HK-2 (cell line): ENCODE results near the gene LRRN3.

ENCODE experiments used
- DNase-seq: peaks from one replicate; pipeline ENCODE4 v3.0.0-alpha.2; 2018; ENCODE audit not compliant: unreplicated experiment

The LRRN3 gene

DNA sequence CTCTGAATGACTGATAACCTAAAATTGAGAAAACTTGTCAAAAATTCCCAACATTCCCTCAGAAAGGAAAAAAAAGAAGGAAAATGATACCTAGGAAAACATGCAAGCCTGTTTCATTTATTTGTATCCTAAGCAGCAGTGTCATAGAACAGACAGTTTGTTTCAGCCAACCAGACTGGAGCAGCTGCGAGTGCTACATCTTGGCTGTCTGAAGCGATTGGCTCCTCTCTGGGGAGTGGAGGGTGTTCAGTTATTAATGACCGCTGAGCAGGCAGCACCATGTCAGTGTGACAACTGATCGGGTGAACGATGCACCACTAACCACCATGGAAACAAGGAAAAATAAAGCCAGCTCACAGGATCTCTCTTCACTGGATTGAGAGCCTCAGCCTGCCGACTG is at the start of gene LRRN3:
LRRN3 (plus strand) TSS at position 282 of the 400 bp plus-strand sequence. CDS start 31,646 bp downstream, outside the sequence.
- no peak for DNase-seq

DNA sequence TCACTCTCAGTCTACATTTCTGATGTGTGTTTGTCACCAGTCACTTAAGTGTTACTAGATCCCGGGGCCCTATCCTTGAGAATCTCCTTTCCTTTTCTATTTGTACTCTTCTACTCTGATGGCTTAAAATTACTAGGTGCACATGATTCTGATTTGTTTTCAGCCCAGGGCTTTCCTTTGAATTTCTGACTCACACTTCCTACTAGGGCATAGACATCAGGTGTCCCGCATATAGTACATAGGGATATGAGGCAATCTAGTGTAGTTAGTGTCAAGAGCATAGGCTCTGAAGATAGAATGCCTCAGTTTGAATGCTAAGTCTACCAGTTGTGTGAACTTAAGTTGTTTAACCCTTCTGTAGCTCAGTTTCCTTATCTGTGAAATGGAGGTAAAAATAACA is 49.4 kb upstream of the LRRN3 start:
- DNase-seq = no peak

DNA sequence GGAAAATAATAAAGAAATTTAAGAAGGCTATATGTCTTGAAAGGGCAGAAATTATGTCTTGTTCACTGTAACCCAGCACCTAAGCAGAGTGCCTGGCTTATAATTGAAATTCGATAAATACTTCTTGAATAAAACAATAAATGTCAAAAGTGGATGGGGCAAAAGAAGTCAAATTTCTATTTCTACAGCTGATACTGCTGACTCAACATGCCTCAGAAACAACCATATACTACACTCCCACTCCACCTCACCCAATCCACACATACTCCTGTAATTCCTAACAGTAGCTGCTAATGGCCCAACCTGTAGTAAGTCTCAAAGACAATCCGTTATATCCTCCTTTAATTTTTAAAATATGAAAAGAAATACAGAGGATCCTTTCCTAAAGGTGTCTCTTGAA is 48.1 kb upstream of the LRRN3 start:
- no peak for DNase-seq

DNA sequence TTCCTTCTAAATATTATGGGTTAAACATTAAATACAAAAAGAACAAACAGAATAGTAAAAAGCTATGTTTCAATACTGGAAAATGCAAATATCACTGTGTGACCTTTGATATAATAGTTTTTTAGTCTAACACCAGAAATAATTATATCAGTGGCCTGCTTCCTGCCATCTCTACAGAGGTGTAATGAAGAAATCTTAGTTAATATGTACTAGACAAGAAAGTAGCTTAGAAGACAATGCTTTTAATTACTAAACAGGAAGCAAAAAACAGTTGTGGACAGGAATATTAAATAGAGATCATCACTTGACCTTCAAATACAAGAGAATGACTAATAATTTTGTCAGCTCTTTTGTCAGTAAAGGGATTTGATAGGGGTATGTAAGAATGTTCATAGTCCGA is 47.4 kb upstream of the LRRN3 start:
- no peak for DNase-seq

DNA sequence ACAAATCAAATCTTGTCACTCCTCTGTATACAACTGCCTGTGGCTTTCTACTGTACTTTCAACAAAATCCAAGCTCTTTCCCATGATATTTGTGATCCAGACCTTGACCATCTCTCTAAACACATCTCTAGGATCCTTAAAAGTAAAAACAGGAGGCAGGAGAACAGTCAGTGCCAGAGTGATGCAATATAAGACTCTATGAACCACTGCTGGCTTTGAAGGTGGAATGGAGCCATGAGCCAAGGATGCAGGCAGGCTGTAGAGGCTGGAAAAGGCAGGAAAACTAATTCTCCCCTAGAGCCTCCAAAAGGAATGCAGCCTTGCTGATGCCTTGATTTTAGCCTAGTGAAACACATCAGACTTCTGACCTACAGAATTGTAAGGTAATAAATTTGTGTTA is 45.5 kb upstream of the LRRN3 start:
- no peak for DNase-seq

DNA sequence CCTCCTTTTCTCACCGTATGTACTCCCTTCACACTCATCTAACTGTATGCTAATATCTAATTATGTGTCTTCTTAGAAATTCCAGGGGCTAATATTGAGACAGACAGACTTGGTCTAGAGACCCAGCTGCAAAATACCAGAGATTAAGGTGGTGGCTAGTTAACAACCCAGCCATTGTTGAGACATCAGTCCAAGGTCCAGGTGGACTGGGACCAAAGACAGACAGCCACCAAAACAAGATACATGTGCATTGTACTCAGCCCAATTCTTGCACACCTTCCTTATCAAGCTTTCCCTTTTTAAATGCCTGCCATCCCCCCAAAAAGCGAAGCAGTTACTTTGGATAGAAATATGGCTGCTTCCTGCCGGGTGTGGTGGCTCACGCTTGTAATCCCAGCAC is 43.3 kb upstream of the LRRN3 start:
- DNase-seq = no peak

DNA sequence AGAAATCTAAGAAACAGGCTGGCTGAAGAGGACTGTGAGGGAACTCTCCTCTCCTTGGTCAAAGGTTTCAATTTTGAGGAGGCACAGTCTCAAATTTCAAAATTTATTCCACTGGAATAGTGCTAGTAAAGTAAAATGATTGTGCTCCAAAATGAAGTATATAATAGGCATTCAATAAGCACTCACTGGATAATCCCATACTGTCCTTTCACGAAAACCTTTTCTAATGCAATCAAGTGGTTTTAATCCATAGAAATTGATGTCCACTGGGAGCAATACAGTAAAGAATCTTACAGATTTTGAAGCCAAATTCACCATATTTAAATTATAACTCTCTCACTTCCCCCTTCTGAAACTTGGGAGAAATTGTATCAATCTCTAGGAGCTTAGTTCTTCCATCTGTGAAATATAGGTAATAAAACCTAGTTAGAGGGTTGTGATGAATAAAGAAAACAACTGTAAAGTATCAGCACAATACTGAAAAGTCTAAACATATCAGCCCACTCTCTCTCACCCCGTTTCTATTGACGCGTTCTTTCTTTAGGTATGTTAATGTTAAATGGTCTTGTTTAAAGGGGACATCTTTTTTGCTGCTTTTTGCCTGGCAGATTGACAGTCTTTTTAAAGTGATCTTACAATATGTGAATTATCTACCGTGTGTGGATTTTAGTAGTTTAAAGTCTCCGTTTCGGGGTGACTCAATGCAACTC is 40.8 kb upstream of the LRRN3 start:
- DNase-seq = no peak

DNA sequence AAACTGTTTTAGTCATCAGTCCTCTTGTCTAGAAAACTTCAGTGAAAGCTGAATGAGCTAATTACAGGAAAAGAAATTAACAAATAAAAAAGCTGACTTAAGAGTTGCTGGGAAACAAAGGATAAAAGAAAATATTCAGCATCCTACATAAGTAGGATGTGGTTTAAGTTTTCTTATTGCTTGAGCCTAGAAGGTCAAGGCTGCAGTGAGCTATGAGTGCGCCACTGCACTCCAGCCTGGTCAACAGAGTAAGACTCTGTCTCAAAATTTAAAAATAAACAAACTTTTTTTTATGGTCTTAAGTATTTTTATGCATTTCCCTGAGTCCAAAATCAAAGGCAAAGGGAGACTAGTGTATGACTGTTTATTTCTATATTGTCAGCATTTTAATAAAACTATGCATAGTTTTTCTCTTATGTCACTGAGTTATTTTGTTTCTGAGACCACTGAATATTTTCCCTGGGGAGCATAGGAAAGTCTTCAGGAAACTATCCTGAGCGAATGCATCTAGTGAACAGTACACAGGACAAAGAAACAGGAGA is 40.0 kb upstream of the LRRN3 start:
- no peak for DNase-seq

DNA sequence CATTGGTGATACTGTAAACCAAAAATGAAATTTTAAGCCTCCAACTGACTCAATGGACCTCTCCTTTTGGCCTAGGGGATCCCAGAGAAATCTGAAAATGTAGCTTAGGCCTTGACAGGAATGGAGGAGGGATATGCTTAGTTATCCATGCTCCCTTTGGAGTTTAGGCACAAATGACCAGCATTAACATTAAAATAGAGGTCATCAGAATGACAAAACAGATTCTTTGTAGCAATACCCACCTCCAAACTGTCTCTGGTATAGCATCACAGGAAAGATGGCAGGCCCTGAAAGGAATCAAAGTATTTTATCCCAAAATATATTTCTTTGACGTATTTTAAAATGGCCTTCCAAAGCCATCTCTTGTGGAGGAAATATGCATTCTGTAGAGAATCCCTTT is 39.1 kb upstream of the LRRN3 start:
- no peak for DNase-seq

DNA sequence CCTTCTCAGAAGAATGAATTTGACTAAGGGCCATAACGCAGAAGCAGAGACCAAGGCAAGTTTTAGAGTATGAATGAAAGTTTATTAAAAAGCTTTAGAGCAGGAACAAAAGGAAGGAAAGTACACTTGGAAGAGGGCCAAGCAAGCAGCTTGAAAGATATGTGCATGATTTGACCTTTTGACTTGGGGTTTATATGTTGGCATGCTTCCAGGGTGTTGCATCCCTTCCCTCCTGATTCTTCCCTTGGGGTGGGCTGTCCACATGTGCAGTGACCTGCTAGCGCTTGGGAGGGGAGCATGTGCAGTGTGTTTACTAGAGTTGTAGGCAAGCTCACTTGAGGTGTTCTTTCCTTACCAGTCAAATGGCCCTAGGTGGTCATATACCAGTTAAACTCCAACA is 37.9 kb upstream of the LRRN3 start:
- DNase-seq = no peak

DNA sequence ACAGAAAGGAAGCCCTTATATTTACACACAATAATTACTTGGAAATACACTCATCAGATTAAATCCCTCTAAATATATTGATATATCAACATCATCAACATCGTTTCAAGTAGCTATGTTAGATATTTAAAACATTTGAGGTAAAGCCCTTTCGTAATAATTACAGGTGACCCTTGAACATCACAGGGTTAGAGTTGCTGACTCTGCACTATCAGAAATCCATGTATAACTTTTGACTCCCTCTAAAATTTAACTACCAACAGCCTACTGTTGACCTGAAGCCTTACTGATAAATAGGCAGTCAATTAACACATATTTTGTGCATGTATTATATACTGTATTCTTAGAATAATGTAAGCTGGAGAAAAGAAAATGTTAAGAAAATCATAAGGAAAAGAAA is 34.6 kb upstream of the LRRN3 start:
- DNase-seq = no peak

DNA sequence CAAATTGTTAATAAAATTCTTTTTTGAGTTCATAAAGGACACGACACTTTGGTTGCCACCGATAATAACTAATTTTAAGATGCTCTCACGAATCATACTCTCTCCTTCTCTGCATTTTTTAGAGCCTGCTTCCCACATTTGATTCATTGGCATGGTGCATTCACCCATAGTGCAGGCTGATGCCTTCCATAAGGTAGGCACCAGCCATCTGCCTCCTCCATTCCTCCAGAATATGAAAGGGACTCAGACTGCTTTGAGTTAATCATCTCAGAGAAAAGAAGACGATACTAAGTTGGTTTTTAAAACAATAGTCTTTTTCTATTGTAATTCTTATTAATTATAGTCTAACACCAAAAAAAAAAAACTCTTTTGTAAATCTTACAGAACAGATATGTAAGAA is 33.9 kb upstream of the LRRN3 start:
- no peak for DNase-seq

DNA sequence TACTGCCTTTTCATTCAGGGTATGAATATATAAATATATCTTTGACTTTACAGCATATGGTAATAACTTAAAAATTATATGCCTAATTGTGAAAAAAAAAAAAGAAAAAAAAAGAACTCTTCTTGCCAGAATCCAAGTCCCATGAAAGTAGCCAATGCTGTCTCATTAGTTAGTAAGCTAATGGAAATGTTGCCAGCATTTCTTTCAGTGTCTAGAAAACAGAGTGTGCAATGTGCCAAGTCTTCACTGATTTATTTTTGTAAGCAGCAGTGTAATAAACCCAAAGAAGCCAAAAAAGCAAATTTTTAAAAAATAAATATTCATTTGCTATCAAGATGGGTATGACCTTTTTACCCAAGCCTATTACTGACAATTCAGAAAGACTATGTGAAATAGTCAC is 31.1 kb upstream of the LRRN3 start:
- no peak for DNase-seq

DNA sequence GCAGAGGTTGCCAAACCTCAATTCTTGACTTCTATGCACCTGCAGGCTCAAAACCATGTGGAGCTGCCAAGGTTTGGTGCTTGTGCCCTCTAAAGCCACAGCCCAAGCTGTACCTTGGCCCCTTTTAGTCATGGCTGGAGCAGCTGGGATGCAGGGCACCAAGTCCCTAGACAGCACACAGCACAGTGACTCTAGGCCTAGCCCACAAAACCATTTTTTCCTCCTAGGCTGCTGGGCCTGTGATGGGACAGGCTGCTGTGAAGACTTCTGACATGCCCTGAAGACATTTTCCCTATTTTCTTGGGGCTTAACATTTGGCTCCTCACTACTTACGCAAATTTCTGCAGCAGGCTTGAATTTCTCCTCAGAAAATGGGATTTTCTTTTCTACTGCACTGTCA is 27.8 kb upstream of the LRRN3 start:
- DNase-seq = no peak

DNA sequence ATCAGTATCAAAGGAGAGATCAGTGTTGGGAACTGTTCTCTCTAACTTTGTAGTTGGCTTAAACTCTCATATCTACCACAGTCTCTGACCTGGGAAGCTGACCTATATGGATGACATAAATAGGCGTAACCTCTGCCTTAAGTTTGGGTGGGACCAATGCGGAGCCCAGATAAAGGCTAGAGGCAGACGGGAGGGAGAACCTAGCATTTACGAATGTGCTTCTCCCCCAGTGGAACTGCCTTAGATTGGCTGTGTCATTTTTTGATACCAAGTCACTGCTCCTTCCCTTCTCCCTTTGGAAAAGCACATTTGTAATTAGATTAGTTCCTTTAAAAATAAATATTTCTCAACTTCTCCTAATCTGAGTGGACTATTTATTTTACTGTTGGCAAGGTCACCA is 23.7 kb upstream of the LRRN3 start:
- DNase-seq = no peak

DNA sequence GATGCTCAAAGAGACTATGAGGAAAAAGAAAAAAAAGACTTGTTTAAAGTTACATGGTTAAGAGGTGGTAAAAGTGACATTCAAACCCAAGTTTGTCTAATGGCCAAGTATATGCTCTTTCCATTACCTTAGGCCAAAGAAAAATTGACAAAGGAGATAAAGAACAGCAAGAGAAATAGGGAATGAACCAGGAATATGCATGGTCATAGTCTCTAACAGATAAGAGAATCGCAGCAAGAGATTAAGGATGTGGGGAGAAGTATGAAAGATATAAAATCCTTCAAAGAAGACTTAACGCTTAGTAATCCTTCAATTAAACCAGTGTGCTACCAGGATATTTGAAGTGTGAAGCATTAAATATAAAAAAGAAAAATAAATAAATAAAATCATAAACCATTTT is 23.2 kb upstream of the LRRN3 start:
- no peak for DNase-seq

DNA sequence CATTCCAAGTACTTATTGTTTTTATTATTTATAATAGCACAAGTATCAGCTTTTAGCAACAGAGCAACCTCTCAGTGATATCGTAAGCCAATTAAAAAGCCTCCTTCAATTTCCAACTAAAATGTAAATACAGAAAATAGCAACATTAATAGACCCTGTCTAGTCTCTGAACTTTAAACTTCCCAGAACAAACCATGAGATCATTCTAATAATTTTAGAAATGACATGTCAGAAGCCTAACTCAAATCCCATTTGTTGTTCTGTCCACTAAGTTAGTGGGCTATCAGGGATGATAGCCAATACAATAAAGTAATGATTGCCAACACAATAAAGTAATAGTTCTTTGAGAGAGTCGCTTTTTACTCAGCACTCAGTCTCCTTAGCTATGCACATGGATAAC is 22.3 kb upstream of the LRRN3 start:
- DNase-seq = no peak

DNA sequence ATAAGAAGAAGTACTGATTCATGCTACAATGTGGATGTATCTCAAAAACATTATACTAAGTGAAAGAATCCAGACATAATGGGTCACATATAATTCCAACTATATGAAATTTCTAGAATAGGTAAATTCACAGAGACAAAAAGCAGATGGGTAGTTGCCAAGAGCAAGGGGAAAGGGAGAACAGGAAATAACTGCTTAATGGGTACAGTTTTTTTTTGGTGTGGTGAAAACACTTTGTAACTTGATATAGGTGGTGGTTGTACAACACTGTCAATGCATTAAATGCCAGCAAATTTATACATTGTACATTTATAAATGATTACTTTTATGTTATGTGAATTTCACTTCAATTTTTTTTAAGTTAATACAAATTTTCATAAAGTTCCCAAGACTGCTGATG is 19.4 kb upstream of the LRRN3 start:
- no peak for DNase-seq

DNA sequence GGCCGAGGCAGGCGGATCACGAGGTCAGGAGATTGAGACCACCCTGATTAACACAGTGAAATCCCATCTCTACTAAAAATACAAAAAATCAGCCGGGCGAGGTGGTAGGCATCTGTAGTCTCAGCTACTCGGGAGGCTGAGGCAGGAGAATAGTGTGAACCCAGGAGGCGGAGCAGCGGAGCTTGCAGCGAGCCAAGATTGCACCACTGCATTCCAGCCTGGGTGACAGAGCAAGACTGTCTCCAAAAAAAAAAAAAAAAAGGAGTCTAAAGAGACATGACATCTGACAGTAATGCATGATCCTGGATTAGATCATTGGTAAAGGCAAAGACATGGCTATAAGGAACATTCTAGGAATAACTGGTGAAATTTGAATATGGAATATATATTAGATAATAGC is 18.3 kb upstream of the LRRN3 start:
- peak; percentile 13 for DNase-seq

DNA sequence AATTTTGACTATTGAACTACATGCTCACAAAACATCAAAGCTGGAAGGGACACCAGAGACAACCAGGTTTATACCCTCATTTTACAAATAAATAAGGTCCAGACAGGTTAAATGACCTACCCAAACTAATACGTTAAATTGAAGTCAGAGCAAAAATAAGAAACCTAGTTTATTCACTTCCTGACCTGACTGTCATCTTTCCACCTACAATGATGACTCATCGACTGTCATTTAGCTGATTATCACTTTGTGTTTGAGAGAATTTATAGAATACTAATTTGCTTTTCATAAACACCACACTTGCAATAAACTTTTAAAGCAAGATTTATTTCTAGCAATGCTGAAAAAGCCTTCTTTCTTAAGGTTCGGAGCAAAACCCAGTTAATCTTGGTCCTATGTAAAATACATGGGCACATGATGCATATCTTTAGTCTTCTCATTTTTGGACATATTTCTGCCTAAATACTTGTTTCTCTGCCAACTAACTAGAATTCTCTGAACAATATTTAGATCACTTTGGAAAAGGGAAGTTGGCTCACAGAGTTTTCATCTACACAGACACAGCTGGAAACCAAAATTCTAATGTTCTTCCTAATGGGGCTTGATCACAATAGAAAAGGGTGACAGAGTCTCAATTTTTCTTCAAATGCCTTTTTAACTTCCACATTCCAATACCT is 16.7 kb upstream of the LRRN3 start:
- DNase-seq = no peak

DNA sequence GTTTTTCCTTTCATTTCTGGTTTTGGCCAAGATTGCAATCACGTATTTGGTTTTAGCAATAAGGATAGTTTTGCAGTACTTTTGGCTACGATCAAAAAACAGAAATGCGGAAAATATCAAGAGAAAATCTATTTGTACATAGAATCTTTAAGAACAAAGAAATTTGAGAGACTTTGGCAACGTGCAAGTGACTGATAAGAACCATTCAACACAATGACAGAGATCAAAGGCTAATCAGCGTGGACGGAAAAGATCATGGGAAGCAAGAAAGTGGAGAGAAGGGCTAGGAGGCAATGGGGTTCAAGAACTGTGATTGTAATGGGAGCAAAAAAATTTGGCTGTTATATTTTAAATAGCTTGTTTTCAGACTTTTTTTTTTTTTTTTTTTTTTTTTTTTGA is 16.2 kb upstream of the LRRN3 start:
- DNase-seq = no peak

DNA sequence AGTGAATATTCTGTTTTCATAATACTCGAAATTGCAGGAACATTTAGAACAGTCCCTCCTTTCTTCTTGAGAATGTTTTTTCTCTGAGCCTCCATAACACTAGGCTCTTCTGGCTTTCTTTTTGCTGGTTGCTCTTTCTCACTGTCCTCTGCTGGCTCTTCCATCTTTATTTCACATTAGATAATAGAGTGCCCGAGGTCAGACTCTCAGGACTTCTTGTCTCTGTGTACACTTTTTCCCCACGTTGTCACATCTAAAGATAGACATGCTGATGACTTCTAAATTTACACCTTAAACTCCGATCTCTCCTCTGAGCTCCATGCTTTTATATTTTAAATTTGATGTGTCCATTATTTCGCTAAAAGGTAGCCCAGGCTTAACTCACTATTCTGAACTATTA is 15.4 kb upstream of the LRRN3 start:
- DNase-seq = no peak

DNA sequence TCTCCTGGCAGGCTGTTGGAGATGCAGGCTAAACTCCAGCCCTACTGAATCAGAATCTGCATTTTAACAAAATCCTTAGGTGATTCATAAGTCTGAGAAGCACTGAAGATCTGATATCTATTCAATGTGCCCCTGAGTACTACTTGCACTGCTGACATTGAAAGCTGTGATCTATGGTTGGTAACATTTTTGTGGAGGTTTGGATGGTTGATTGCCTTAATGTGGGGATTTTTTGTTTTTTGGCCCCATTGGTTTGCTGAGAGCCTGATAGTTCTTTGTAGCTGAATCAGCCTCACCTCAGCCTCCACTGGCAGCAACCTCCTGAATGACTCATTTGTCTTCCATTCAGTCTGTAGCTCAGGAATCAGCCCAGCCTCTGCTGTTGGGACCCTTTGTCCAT is 14.7 kb upstream of the LRRN3 start:
- DNase-seq = peak; percentile 54

DNA sequence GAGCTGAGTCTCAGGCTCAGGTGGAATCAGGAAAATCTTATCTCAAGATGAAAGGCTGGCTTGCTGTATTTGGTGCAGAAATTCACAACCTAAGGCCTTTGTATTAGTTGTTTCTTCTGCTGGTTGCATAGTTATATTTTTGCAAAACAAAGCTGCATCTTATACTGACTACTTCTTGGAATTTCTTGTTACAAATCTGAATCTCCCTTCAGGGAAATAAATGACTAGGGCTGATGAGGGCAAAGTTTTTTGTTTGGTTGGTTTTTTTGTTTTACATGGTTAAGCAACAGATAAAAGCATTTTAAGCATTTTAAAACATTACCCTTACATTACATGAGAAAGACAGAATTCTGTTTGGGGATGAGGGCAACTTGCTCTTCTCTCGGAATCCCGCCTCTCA is 13.9 kb upstream of the LRRN3 start:
- DNase-seq = no peak
